ENCODE measurements around the gene UBE2U. TPM values are rescaled to one million over a fixed set of nuclear protein-coding genes. Genes with fewer than 3 reads are reported as not detected.

Gene UBE2U
- total and polyA plus RNA-seq, 2 of the 8 experiments (the other 6 are each of a cell fraction or from before 2014, with no cell fraction given): not detected

- TF ChIP-seq, protein P1, sequence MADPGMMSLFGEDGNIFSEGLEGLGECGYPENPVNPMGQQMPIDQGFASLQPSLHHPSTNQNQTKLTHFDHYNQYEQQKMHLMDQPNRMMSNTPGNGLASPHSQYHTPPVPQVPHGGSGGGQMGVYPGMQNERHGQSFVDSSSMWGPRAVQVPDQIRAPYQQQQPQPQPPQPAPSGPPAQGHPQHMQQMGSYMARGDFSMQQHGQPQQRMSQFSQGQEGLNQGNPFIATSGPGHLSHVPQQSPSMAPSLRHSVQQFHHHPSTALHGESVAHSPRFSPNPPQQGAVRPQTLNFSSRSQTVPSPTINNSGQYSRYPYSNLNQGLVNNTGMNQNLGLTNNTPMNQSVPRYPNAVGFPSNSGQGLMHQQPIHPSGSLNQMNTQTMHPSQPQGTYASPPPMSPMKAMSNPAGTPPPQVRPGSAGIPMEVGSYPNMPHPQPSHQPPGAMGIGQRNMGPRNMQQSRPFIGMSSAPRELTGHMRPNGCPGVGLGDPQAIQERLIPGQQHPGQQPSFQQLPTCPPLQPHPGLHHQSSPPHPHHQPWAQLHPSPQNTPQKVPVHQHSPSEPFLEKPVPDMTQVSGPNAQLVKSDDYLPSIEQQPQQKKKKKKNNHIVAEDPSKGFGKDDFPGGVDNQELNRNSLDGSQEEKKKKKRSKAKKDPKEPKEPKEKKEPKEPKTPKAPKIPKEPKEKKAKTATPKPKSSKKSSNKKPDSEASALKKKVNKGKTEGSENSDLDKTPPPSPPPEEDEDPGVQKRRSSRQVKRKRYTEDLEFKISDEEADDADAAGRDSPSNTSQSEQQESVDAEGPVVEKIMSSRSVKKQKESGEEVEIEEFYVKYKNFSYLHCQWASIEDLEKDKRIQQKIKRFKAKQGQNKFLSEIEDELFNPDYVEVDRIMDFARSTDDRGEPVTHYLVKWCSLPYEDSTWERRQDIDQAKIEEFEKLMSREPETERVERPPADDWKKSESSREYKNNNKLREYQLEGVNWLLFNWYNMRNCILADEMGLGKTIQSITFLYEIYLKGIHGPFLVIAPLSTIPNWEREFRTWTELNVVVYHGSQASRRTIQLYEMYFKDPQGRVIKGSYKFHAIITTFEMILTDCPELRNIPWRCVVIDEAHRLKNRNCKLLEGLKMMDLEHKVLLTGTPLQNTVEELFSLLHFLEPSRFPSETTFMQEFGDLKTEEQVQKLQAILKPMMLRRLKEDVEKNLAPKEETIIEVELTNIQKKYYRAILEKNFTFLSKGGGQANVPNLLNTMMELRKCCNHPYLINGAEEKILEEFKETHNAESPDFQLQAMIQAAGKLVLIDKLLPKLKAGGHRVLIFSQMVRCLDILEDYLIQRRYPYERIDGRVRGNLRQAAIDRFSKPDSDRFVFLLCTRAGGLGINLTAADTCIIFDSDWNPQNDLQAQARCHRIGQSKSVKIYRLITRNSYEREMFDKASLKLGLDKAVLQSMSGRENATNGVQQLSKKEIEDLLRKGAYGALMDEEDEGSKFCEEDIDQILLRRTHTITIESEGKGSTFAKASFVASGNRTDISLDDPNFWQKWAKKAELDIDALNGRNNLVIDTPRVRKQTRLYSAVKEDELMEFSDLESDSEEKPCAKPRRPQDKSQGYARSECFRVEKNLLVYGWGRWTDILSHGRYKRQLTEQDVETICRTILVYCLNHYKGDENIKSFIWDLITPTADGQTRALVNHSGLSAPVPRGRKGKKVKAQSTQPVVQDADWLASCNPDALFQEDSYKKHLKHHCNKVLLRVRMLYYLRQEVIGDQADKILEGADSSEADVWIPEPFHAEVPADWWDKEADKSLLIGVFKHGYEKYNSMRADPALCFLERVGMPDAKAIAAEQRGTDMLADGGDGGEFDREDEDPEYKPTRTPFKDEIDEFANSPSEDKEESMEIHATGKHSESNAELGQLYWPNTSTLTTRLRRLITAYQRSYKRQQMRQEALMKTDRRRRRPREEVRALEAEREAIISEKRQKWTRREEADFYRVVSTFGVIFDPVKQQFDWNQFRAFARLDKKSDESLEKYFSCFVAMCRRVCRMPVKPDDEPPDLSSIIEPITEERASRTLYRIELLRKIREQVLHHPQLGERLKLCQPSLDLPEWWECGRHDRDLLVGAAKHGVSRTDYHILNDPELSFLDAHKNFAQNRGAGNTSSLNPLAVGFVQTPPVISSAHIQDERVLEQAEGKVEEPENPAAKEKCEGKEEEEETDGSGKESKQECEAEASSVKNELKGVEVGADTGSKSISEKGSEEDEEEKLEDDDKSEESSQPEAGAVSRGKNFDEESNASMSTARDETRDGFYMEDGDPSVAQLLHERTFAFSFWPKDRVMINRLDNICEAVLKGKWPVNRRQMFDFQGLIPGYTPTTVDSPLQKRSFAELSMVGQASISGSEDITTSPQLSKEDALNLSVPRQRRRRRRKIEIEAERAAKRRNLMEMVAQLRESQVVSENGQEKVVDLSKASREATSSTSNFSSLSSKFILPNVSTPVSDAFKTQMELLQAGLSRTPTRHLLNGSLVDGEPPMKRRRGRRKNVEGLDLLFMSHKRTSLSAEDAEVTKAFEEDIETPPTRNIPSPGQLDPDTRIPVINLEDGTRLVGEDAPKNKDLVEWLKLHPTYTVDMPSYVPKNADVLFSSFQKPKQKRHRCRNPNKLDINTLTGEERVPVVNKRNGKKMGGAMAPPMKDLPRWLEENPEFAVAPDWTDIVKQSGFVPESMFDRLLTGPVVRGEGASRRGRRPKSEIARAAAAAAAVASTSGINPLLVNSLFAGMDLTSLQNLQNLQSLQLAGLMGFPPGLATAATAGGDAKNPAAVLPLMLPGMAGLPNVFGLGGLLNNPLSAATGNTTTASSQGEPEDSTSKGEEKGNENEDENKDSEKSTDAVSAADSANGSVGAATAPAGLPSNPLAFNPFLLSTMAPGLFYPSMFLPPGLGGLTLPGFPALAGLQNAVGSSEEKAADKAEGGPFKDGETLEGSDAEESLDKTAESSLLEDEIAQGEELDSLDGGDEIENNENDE (IDR thresholded peaks at IDR 0.05; ENCODE audit: insufficient replicate concordance, low read length): no peak
- no peak for TF ChIP-seq CHD2 (IDR thresholded peaks at IDR 0.05; ENCODE audit: low read length)
- no peak for TF ChIP-seq ZNF274 (IDR thresholded peaks at IDR 0.05; ENCODE audit: borderline replicate concordance, extremely low read depth, low read length)
- no peak for TF ChIP-seq HDAC2 (IDR thresholded peaks at IDR 0.05; ENCODE audit: borderline replicate concordance in 1 of 2, low read depth in 2 of 2, low read length in 2 of 2)
- TF ChIP-seq SP2 (IDR thresholded peaks at IDR 0.05; ENCODE audit: low read length): no peak
- TF ChIP-seq GABPA (IDR thresholded peaks at IDR 0.05; ENCODE audit: borderline replicate concordance, insufficient read depth, low read length): no peak
- no peak for TF ChIP-seq CHD1 (IDR thresholded peaks at IDR 0.05; ENCODE audit: low read depth, low read length)
- no peak for TF ChIP-seq BCL11A (IDR thresholded peaks at IDR 0.05; ENCODE audit: low read depth in 2 of 2, low read length in 2 of 2)
- no peak for TF ChIP-seq SP4 (IDR thresholded peaks at IDR 0.05; ENCODE audit: low read length)
- no peak for TF ChIP-seq KDM5A (IDR thresholded peaks at IDR 0.05; ENCODE audit: low read length)
- TF ChIP-seq SIN3A (conservative IDR thresholded peaks at IDR 0.05 in 1 of 2, IDR thresholded peaks at IDR 0.05 in 1 of 2; ENCODE audit: low read depth in 1 of 2, low read length in 2 of 2): no peak
Measured at GRCh38 chr1:64171797-64172281, 31.6 kb upstream of the UBE2U start (continued).
